Gastrocnemius medialis (tissue), 4 donors: ENCODE results near the gene LSG1. TPM values are rescaled to one million over a fixed set of nuclear protein-coding genes. Genes with fewer than 3 reads are reported as not detected.
A peak's percentile ranks its signal among the peaks of the same experiment; 100 is the strongest.

Experiments
- ATAC-seq, 2 donors: fragments of 150-250 bp; one replicate each; pipeline ENCODE4 v1.9.1; 2016
- DNase-seq, 2 donors: peaks; one replicate each; pipeline ENCODE4 v3.0.0-alpha.2; 2019
- H3K27ac ChIP-seq, 4 donors: fragments of 200-600 bp; sonication (generic); 1 replicate in 1 of 4; 2 replicates in 3 of 4; pipeline ENCODE4 v1.5.1; 2016 to 2018; ENCODE audit warnings: mild to moderate bottlenecking in 2 of 4, moderate library complexity in 1 of 4
- H3K27me3 ChIP-seq, 3 donors: fragments of 200-600 bp; sonication (generic) in 2 of 3; 1 replicate in 1 of 3; 2 replicates in 2 of 3; pipeline versions ENCODE4 v1.5.1 to v1.6.0; 2016 to 2019; ENCODE audit warnings: mild to moderate bottlenecking in 1 of 3, moderate library complexity in 1 of 3
- H3K36me3 ChIP-seq, 2 donors: fragments of 200-600 bp; sonication (generic) in 1 of 2; one replicate each; pipeline ENCODE4 v1.5.1; 2017 to 2018
- H3K4me1 ChIP-seq, 2 donors: fragments of 200-600 bp; sonication (generic) in 1 of 2; one replicate each; pipeline ENCODE4 v1.5.1; 2016 to 2017; ENCODE audit warnings: mild to moderate bottlenecking in 2 of 2
- H3K4me3 ChIP-seq, 4 donors: fragments of 200-600 bp; sonication (generic) in 3 of 4; 1 replicate in 1 of 4; 2 replicates in 3 of 4; pipeline ENCODE4 v1.5.1; 2016 to 2019; ENCODE audit warnings: mild to moderate bottlenecking in 2 of 4
- H3K9me3 ChIP-seq, 3 donors: fragments of 200-600 bp; sonication (generic) in 2 of 3; 1 replicate in 1 of 3; 2 replicates in 2 of 3; pipeline ENCODE4 v1.5.1; 2016 to 2019
- POLR2A ChIP-seq, 2 donors: fragments of 450-650 bp; IDR thresholded peaks; one replicate each; pipeline ENCODE4 v1.6.1; 2017; ENCODE audit warnings: antibody characterized with exemption in 2 of 2, mild to moderate bottlenecking in 2 of 2, moderate library complexity in 2 of 2
- in situ Hi-C, 4 donors: fragments of 200-750 bp; cut with MboI; loops; one replicate each; pipeline versions ENCODE4 v1.15.0 to v1.8.0; 2017; ENCODE audit warnings: low sequenced_read_pairs in 4 of 4
- intact Hi-C: fragments of 100-400 bp; cut with DNase I; formaldehyde crosslinking; loops from one replicate; pipeline ENCODE4 v1.15.1; 2023; ENCODE audit warnings: low total_unique reads
- total RNA-seq, 4 donors: library from RNA; depleted of rRNA; stranded (reverse); fragments of >200 nt; gene quantifications; one replicate each; pipeline versions ENCODE4 v1.1.0 to v1.2.3, GENCODE V29; 2016
- TF ChIP-seq, protein P1 (sequence below), 5 experiments: fragments of 450-650 bp in 3 of 5; fragments of 200-600 bp in 2 of 5; sonication (generic) in 2 of 5; IDR thresholded peaks in 4 of 5; conservative IDR thresholded peaks in 1 of 5; 1 replicate in 4 of 5; 2 replicates in 1 of 5; pipeline ENCODE4 v1.5.1; 2016 to 2019; ENCODE audit warnings: antibody characterized with exemption in 5 of 5, mild to moderate bottlenecking in 3 of 5, moderate library complexity in 3 of 5

LSG1 gene
- total RNA-seq, 4 donors from 2014 or later, result 23.2 to 38.4 (median 28.0) TPM

DNA sequence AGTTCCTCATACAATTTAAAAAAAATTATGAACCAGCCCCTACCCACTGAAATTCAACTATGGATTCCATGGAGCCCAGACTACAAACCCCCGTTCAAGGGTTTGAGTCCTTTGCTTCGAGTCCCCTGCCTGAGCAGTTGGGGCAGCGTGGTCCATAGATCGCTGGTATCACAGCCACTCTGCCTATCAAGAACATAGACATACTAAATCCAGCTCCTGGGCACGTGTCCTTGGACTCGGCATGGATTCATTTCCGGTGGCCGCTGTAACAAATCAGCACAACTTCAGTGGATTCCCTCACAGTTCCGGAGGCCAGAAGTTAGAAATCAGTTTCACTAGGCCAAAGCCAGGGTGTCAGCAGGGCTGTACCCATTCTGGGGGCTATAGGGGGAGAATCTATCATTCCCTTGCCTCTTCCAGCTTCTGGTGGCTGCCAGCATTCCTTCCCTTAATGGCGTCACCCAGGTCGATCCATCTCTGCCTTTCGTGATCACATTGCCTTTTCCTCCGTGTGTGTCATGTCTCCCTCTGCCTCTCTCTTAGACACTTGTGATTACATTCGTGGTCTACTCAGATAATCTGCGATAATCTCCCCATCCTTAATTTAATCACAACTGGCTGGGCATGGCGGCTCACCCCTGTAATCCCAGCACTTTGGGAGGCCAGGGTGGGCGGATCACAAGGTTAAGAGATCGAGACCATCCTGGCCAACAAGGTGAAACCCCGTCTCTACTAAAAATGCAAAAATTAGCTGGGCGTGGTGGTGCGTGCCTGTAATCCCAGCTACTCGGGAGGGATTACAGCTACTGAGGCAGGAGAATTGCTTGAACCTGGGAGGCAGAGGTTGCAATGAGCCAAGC lies 34.2 kb downstream of the LSG1 start:
- Histone ChIP-seq H3K36me3 (peaks cover 0 to 24% of the 10 kb centered on the region in 2 donors), H3K4me3 (no peak overlapping the region), H3K4me1 (peaks cover 0 to 4% of the 10 kb centered on the region in 2 donors), H3K9me3 (no peaks in the 10 kb centered on the region), H3K27ac (no peak overlapping the region), H3K27me3 (no peaks in the 10 kb centered on the region)
- intact Hi-C loops, result no loop called here
- no peak for DNase-seq
- in situ Hi-C loops, result no loop called here
- no peak for TF ChIP-seq POLR2A (IDR thresholded peaks at IDR 0.05)
- TF ChIP-seq, protein P1, sequence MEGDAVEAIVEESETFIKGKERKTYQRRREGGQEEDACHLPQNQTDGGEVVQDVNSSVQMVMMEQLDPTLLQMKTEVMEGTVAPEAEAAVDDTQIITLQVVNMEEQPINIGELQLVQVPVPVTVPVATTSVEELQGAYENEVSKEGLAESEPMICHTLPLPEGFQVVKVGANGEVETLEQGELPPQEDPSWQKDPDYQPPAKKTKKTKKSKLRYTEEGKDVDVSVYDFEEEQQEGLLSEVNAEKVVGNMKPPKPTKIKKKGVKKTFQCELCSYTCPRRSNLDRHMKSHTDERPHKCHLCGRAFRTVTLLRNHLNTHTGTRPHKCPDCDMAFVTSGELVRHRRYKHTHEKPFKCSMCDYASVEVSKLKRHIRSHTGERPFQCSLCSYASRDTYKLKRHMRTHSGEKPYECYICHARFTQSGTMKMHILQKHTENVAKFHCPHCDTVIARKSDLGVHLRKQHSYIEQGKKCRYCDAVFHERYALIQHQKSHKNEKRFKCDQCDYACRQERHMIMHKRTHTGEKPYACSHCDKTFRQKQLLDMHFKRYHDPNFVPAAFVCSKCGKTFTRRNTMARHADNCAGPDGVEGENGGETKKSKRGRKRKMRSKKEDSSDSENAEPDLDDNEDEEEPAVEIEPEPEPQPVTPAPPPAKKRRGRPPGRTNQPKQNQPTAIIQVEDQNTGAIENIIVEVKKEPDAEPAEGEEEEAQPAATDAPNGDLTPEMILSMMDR (IDR thresholded peaks at IDR 0.05 in 4 of 5, conservative IDR thresholded peaks at IDR 0.05 in 1 of 5), result no peak
- no peak for ATAC-seq

DNA sequence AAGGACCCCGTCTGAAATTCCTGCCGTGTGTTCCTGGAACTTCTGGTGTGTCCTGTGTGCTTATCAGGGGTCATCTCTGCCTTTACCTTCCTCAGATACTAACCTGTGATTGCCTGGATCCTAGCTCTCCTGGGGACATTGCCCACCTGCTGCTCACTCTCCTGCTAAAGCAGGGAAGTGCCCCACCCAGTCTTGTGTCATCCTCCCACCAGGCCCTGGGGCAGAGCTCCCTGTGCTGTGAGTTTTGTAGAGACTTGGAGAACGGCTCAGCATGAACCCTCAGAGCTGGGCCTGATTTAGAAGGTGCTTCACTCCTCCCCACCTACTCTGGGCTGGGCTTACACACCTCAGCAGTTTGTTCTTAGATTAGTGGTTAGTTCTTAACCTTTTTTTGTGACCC lies 34.9 kb downstream of the LSG1 start:
- ATAC-seq, result no peak
- in situ Hi-C loops (no loop called here), intact Hi-C loops (no loop called here)
- Histone ChIP-seq H3K4me1 (peaks cover 0 to 4% of the 10 kb centered on the region in 2 donors), H3K4me3 (no peak overlapping the region), H3K36me3 (peaks cover 0 to 20% of the 10 kb centered on the region in 2 donors), H3K27me3 (no peaks in the 10 kb centered on the region), H3K9me3 (no peaks in the 10 kb centered on the region), H3K27ac (no peak overlapping the region)
- no peak for DNase-seq
- TF ChIP-seq, protein P1 (IDR thresholded peaks at IDR 0.05 in 4 of 5, conservative IDR thresholded peaks at IDR 0.05 in 1 of 5), result no peak
- TF ChIP-seq POLR2A (IDR thresholded peaks at IDR 0.05), result no peak

DNA sequence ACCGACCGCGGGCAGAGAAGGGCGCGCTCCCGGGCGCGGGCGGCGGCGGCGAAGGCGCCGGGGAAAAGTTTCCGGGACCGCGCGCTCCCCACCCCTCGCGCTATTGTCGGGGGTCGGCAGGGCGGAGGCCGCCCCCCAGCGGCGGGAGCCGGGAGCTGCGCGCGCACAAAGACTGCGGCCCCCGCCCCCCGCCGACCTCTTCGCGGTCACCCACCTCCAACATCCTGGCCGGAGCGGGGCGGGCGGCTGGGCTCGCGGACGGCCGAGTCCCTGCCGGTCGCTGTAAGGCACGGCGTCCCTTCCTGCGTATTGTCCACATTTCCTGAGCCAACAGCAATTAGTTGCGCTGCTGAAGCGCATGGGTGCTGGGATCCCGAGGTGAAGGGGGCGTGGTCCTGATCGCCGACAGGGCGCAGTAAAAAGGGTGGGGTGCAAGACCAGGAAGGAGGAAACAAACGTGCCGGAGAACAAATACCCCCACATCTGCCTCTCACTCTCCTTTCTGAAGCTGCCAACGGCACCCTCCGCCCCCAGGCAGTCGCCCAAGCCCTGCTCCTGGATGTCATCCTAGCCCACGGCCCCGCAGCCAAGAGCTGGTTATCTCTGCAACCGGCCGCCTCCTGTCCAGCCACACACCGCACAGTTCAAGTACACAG lies 38.5 kb downstream of the LSG1 start, which contains the start of gene TMEM44:
Gene TMEM44 (minus strand): TSS at position 71 of the 656 bp plus-strand sequence. CDS start 204 bp downstream, outside the sequence.
- Histone ChIP-seq H3K27ac (peak within 1 kb of the TSS; percentile 38 to 78 (median 57)), H3K4me1 (no peaks in the 10 kb centered on the region), H3K36me3 (no peaks in the 10 kb centered on the region), H3K9me3 (no peaks in the 10 kb centered on the region), H3K27me3 (no peaks in the 10 kb centered on the region), H3K4me3 (peak within 1 kb of the TSS; percentile 55 to 63 (median 56))
- TF ChIP-seq POLR2A (IDR thresholded peaks at IDR 0.05), result peak in 1 of 2 donors; percentile 45
- TF ChIP-seq, protein P1 (IDR thresholded peaks at IDR 0.05 in 4 of 5, conservative IDR thresholded peaks at IDR 0.05 in 1 of 5), result peak; percentile 36 to 71 (median 59)
- in situ Hi-C loops (no loop called here), intact Hi-C loops (no loop called here)
- peak; percentile 24 to 28 for DNase-seq
- peak; percentile 82 to 83 for ATAC-seq

DNA sequence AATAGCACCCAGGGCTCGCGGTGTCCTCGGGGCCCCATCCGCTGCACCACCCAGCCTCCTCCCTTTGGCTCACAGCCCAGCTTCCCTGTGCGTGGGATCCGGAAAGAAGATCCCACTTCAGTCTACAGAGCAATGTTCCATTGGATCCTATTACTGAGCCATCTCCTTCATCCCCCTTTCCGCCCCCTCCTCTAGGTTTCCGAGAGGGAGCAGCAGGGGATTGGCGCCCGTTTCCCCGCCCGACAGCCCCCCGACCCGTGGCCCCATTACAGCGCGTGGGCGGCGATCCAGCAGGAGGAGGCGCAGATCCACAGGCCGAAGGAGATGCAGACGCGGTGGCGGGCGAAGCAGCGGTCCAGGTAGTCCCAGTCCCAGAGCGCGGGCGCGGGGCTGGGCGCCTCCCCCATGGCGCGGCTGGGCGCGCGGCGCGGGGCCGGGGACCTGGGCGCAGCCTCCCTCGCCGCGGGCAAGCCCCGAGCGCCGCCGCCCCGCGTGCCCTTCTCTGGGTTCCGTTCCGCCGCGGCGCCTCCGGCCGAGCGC lies 39.1 kb downstream of the LSG1 start:
- no peaks in the 10 kb centered on the region for H3K9me3 ChIP-seq
- H3K27ac ChIP-seq, result peak overlapping the region in 3 of 4 donors; percentile 38 to 70 (median 69)
- H3K36me3 ChIP-seq, result no peaks in the 10 kb centered on the region
- no peaks in the 10 kb centered on the region for H3K4me1 ChIP-seq
- in situ Hi-C loops, result no loop called here
- TF ChIP-seq, protein P1 (IDR thresholded peaks at IDR 0.05 in 4 of 5, conservative IDR thresholded peaks at IDR 0.05 in 1 of 5), result no peak
- peak in 1 of 2 donors; percentile 24 for TF ChIP-seq POLR2A (IDR thresholded peaks at IDR 0.05)
- DNase-seq (no peak), ATAC-seq (peak in 1 of 2 donors; percentile 33)
- H3K4me3 ChIP-seq, result peak overlapping the region; percentile 40 to 63 (median 55)
- no peaks in the 10 kb centered on the region for H3K27me3 ChIP-seq
- intact Hi-C loops, result no loop called here
